ENCODE data around the gene ZNF526.

The ZNF526 gene

DNA sequence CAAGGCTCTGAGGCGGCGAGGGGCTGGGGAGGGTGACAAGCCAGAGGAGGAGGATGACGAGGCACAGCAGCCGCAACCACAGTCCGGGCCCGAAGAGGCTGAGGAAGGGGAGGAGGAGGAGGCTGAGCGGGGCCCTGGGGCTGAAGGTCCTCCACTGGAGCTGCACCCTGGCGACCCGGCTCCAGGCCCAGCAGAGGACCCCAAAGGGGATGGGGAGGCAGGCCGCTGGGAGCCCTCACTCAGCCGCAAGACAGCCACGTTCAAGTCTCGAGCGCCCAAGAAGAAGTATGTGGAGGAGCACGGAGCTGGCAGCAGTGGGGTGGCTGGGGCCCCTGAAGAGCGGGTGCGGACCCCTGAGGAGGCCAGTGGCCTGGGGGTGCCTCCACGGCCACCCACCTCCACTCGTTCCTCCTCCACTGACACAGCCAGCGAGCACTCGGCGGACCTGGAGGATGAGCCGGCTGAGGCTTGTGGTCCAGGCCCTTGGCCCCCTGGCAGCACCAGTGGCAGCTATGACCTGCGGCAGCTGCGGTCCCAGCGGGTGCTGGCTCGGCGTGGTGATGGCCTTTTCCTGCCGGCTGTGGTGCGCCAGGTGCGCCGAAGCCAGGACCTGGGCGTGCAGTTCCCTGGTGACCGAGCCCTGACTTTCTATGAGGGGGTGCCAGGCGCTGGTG lies 51.9 kb downstream of the ZNF526 start:
- TF ChIP-seq, protein P1, sequence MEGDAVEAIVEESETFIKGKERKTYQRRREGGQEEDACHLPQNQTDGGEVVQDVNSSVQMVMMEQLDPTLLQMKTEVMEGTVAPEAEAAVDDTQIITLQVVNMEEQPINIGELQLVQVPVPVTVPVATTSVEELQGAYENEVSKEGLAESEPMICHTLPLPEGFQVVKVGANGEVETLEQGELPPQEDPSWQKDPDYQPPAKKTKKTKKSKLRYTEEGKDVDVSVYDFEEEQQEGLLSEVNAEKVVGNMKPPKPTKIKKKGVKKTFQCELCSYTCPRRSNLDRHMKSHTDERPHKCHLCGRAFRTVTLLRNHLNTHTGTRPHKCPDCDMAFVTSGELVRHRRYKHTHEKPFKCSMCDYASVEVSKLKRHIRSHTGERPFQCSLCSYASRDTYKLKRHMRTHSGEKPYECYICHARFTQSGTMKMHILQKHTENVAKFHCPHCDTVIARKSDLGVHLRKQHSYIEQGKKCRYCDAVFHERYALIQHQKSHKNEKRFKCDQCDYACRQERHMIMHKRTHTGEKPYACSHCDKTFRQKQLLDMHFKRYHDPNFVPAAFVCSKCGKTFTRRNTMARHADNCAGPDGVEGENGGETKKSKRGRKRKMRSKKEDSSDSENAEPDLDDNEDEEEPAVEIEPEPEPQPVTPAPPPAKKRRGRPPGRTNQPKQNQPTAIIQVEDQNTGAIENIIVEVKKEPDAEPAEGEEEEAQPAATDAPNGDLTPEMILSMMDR (conservative IDR thresholded peaks at IDR 0.05) = no peak
- TF ChIP-seq ZFX (IDR thresholded peaks at IDR 0.05) = no peak
- H3K27ac ChIP-seq = no peak overlapping the region; the same call in 1 of the 2 replicates

DNA sequence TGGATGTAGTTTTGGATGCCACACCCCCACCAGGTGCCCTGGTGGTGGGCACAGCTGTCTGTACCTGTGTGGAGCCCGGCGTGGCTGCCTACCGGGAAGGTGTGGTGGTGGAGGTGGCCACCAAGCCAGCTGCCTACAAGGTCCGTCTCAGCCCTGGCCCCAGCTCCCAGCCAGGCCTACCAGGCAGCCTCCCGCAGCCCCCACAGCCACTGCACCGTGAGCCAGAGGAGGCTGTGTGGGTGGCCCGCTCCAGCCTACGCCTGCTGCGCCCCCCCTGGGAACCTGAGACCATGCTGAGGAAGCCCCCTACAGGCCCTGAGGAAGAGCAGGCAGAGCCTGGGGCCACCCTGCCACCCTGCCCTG lies 52.4 kb downstream of the ZNF526 start:
- TF ChIP-seq, protein P1 (conservative IDR thresholded peaks at IDR 0.05) = no peak
- no peak for TF ChIP-seq ZFX (IDR thresholded peaks at IDR 0.05)

DNA sequence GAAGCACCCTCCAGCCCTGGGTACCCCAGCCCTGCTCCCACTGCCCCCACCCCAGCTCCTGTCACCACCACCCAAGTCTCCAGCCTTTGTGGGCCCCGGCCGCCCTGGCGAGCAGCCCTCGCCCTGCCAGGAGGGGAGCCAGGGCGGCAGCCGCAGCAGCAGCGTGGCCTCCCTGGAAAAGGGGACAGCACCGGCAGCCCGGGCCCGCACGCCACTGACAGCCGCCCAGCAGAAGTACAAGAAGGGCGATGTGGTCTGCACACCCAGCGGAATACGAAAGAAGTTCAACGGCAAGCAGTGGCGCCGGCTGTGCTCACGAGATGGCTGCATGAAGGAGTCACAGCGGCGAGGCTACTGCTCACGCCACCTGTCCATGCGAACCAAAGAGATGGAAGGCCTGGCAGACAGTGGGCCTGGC lies 52.9 kb downstream of the ZNF526 start:
- TF ChIP-seq, protein P1 (conservative IDR thresholded peaks at IDR 0.05) = no peak
- TF ChIP-seq ZFX (IDR thresholded peaks at IDR 0.05) = no peak
- H3K27ac ChIP-seq = no peak overlapping the region

More for the DNA sequence above, 52.4 kb downstream of the ZNF526 start:
- no peak overlapping the region for H3K27ac ChIP-seq

DNA sequence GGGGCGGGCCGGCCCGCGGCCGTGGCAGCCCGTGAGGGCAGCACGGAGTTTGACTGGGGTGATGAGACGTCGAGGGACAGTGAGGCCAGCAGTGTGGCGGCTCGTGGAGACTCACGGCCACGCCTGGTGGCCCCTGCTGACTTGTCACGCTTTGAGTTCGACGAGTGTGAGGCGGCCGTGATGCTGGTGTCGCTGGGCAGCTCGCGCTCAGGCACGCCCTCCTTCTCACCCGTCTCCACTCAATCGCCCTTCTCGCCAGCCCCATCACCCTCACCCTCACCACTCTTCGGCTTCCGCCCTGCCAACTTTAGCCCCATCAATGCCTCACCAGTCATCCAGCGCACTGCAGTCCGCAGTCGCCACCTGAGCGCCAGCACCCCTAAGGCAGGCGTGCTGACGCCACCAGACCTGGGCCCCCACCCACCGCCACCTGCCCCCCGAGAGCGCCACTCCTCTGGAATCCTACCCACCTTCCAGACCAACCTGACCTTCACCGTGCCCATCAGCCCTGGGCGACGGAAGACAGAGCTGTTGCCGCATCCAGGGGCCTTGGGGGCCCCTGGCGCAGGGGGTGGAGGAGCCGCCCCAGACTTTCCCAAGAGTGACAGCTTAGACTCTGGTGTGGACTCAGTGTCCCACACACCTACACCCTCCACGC lies 53.4 kb downstream of the ZNF526 start:
- no peak overlapping the region for H3K27ac ChIP-seq
- TF ChIP-seq ZFX (IDR thresholded peaks at IDR 0.05) = no peak
- TF ChIP-seq, protein P1 (conservative IDR thresholded peaks at IDR 0.05) = no peak

DNA sequence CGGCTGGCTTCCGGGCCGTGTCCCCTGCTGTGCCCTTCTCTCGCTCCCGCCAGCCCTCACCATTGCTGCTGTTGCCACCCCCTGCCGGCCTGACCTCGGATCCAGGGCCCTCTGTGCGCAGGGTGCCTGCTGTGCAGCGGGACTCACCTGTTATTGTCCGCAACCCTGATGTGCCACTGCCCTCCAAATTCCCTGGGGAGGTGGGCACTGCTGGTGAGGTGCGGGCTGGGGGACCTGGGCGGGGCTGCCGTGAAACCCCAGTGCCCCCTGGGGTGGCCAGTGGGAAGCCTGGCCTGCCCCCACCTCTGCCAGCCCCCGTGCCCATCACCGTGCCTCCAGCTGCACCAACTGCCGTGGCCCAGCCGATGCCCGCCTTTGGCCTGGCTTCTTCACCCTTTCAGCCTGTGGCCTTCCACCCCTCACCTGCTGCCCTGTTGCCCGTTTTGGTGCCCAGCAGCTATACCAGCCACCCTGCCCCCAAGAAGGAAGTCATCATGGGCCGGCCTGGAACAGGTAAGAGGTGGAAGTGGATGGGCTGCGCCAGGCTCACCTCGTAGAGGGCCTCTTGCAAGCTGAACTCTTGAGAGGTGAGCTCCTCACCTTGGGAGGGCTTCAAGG lies 54.1 kb downstream of the ZNF526 start:
- no peak overlapping the region for H3K27ac ChIP-seq
- TF ChIP-seq, protein P1 (conservative IDR thresholded peaks at IDR 0.05) = no peak

DNA sequence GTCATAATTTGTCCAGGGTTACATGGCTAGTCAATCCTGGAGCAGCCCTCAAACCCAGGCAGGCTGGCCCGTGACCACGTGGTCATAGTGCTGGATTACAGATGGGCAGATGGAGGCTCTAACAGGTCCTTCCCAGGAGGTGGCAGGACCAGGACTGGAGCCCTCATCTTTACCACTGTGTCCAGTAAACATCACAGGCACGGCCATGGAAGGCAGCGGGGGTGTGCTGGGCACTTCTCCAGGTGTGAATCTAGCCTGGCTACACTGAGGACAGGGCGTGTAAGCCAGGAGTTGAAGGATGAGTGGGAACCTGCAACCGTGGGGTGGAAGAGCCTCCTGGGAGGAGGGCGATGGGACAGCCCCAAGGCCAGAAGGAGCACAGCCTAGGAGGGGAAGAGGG lies 55.0 kb downstream of the ZNF526 start:
- TF ChIP-seq, protein P1 (conservative IDR thresholded peaks at IDR 0.05) = no peak
- TF ChIP-seq ZFX (IDR thresholded peaks at IDR 0.05) = no peak
- H3K27ac ChIP-seq = no peak overlapping the region

DNA sequence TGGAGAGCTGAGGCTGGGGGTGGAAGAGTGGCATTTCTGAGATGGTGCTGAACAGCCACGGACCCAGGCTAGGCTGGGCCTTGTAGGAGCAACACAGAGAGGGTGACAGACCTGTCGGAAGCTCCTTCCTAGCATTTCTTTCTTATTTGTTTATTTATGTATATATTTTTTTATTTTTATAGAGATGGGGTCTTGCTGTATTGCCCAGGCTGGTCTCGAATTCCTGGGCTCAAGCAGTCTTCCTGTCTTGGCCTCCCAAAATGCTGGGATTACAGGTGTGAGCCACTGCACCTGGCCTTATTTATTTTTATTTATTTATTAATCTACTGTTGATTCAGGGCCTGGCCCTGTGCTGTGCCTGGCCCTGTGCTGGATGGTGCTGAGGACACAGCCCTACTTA lies 55.4 kb downstream of the ZNF526 start:
- no peak for TF ChIP-seq ZFX (IDR thresholded peaks at IDR 0.05)
- TF ChIP-seq, protein P1 (conservative IDR thresholded peaks at IDR 0.05) = no peak
- H3K27ac ChIP-seq = no peak overlapping the region
